Sigmoid colon (tissue), 4 donors: ENCODE measurements around the gene PARD3.

Experiments
- CTCF ChIP-seq, 4 experiments: fragments of 450-650 bp in 3 of 4; fragments of 200-600 bp in 1 of 4; IDR thresholded peaks; one replicate each; pipeline ENCODE4 v1.5.1; 2016 to 2019; ENCODE audit warnings: antibody characterized with exemption in 4 of 4, mild to moderate bottlenecking in 3 of 4, moderate library complexity in 2 of 4
- EP300 ChIP-seq, 4 donors: sonication (generic); formaldehyde crosslinking; IDR thresholded peaks; one replicate each; pipeline ENCODE4 v1.6.1; 2017; ENCODE audit warnings: antibody characterized with exemption in 4 of 4
- POLR2A ChIP-seq, 2 donors: fragments of 450-650 bp; IDR thresholded peaks; one replicate each; pipeline ENCODE4 v1.6.1; 2016; ENCODE audit warnings: antibody characterized with exemption in 2 of 2, mild to moderate bottlenecking in 2 of 2, moderate library complexity in 2 of 2
- POLR2AphosphoS5 ChIP-seq, 4 donors: sonication (generic); formaldehyde crosslinking; IDR thresholded peaks; one replicate each; pipeline ENCODE4 v1.6.1; 2017; ENCODE audit warnings: antibody characterized with exemption in 4 of 4

GRCh38 chr10:34119456-34119855 is 695.6 kb downstream of the PARD3 start:
- no peak for TF ChIP-seq POLR2A (IDR thresholded peaks at IDR 0.05)
- no peak for TF ChIP-seq CTCF (IDR thresholded peaks at IDR 0.05)
- no peak for TF ChIP-seq EP300 (IDR thresholded peaks at IDR 0.05)
- TF ChIP-seq POLR2AphosphoS5 (IDR thresholded peaks at IDR 0.05), result no peak
